OCI-LY7 (cell line): ENCODE results near the gene E2F6.

Experiments
- EZH2phosphoT487 ChIP-seq: fragments of 200-600 bp; sonication (generic); IDR thresholded peaks from 2 replicates; pipeline ENCODE4 v1.6.1; 2018; ENCODE audit warnings: low read depth, borderline replicate concordance, mild to moderate bottlenecking, mixed run types, antibody characterized with exemption, low read length, moderate library complexity, mixed read lengths
- TF ChIP-seq, protein P1 (sequence below): fragments of 200-600 bp; sonication (generic); conservative IDR thresholded peaks from 2 replicates; pipeline ENCODE4 v1.5.1; 2014; ENCODE audit warnings: mild to moderate bottlenecking, antibody characterized with exemption, low read length, moderate library complexity, mixed read lengths

DNA sequence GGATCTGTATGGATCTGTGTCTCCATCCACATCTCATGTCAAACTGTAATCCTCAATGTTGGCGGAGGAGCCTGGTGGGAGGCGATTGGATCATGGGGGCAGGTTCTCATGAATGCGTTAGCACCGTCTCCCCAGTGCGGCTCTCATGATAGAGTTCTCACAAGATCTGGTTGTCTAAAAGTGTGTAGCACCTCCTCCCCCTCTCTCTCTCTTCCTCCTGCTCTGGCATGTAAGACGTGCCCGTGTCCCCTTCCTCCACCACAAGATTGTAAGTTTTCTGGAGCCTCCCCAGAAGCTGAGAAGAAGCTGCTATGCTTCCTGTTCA, 66.6 kb downstream of the E2F6 start:
- TF ChIP-seq, protein P1, sequence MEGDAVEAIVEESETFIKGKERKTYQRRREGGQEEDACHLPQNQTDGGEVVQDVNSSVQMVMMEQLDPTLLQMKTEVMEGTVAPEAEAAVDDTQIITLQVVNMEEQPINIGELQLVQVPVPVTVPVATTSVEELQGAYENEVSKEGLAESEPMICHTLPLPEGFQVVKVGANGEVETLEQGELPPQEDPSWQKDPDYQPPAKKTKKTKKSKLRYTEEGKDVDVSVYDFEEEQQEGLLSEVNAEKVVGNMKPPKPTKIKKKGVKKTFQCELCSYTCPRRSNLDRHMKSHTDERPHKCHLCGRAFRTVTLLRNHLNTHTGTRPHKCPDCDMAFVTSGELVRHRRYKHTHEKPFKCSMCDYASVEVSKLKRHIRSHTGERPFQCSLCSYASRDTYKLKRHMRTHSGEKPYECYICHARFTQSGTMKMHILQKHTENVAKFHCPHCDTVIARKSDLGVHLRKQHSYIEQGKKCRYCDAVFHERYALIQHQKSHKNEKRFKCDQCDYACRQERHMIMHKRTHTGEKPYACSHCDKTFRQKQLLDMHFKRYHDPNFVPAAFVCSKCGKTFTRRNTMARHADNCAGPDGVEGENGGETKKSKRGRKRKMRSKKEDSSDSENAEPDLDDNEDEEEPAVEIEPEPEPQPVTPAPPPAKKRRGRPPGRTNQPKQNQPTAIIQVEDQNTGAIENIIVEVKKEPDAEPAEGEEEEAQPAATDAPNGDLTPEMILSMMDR = no peak
- TF ChIP-seq EZH2phosphoT487 = no peak
